GM18508 (cell line): ENCODE measurements around the gene KCTD19.
A peak's percentile ranks its signal among the peaks of the same experiment; 100 is the strongest.

Source experiments
- ATAC-seq: cut with Tn5 transposase; IDR thresholded peaks from one replicate; pipeline ENCODE4 v1.9.1; 2021; ENCODE audit warnings: moderate number of reproducible peaks; ENCODE audit not compliant: insufficient read depth, unreplicated experiment

KCTD19 gene

DNA sequence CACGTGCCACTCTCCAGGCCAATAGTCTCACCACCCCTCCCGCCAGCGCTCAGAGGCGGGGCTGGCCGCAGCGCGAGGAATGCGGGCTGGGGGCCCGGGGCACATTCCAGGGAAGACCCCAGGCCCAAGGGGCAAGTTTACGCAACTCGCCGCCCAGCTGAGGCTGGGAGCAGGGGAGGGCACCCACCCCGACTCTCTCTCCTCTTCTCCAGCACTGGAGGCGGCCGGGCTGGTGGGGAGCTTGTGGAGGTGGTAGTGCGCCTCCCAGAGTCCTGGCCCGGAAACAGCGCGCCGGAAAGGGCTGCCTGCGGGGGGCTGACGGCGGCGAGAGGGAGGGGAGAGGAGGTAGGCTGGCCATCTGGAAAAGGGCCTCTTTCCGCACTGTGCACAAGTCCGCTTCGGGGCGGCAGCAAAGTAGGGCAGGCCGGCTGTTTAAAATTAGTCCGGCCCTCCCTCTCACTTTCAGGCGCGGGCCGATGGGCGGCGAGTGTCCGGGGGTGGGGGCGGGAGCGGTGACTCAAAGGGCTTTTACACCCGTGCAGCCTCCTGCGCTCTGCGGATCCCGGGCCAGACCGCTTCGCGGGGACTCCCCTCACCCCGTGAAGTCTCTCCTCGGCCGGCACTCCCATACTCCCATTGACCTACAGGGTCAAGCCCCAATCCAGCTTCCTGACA lies 80.3 kb downstream of the KCTD19 start:
- no peak for ATAC-seq

DNA sequence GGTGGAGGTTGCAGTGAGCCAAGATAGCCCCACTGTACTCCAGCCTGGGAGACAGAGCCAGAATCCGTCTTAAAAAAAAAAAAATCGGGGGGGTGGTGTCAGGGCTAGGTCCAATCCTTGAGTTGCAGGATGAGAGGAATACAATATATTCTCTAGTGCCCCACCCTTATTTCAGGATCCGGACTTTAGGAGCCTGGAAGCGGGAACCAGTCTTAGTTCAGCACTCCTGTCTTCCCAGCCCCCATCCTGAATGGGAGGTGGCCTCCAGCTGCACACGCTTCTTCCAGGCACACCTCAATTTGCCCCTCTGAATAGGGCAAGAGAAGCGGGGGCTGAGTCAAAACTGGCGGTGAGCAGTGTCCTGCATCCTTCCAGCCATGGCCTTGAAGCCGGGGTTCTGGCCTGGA lies 80.9 kb downstream of the KCTD19 start:
- no peak for ATAC-seq

GRCh38 chr16:67245186-67245585 lies 81.4 kb downstream of the KCTD19 start:
- no peak for ATAC-seq

DNA sequence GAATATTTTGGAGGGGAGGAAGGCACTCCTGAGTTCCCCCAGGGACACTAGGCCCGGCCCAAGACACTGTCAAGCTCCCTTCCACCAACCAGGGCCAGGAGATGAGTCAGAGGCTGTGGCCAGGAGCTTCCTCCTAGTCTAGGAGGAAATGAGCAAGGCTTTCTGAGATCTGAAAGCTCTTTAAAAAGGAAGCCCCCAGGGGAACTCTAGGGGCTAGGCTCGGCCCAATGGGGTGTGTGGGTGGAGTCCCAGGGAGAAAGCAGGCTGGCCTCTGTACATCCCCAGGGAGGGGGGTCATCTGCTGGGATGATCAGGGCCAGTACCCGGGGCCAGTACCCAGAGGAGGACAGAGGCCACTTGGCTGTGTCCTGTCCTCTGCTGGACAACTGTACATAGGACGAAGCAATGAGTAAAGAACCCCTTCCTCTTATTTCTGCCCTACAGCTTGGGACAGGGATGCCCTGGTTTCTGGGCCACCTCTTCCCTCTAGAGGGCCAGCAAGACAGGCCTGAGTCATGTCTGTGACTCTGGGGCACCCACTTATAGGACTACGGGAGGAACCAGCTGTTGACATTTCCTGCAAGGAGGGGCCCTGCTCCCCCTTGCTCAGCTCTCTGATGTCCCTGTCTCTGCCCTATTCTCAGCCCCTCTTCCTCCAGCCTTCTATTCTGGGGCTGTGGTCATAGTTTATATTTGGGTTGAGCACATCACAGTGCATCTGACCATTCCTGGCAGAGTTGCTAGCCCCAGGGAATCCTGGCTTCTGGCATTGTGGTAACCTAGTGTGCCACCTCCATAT lies 82.0 kb downstream of the KCTD19 start:
- peak; percentile 36 for ATAC-seq

DNA sequence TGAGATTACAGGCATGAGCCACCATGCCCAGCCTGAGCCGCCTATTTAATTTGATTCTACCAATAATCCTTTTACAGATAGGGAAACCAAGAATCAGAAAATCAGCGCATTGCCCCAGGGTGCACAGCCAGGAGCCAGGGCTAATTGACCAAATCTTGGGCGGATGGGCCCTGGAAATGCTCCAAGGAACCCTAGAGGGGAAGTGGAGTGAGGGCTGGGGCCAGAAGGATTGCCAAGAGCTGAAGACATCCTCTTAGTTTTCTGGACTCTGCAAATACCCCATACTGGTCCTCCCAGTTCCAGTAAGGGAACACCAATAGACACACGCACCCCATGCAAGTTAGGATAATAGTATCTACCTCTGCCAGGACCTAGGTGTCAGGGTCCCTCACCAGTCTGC lies 83.1 kb downstream of the KCTD19 start:
- no peak for ATAC-seq

DNA sequence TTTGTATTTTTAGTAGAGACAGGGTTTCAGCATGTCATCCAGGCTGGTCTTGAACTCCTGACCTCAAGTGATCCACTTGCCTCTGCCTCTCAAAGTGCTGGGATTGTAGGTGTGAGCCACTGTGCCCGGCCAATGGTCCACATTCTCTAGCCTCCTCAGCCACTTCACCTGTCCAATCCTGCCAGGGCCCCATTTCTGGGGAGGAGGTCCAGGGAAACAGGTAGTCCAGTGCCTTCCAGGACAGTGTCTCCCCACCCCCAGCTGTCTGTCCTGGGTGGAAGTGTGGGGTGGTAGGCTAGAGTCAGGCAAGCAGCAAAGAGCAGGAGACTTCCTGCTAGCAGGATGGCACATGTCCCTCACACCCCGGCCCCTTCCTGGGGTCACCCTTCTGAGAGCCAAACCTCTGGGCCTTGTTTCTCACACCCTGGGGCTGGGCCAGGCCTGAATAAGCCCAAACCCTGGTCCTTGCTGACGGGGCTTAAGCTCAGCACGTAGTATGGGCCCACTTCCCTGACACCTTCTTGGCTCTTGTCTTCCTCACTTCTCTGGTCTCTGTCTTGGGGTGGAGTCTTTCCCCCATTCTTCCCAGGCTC lies 84.3 kb downstream of the KCTD19 start:
- ATAC-seq = no peak

DNA sequence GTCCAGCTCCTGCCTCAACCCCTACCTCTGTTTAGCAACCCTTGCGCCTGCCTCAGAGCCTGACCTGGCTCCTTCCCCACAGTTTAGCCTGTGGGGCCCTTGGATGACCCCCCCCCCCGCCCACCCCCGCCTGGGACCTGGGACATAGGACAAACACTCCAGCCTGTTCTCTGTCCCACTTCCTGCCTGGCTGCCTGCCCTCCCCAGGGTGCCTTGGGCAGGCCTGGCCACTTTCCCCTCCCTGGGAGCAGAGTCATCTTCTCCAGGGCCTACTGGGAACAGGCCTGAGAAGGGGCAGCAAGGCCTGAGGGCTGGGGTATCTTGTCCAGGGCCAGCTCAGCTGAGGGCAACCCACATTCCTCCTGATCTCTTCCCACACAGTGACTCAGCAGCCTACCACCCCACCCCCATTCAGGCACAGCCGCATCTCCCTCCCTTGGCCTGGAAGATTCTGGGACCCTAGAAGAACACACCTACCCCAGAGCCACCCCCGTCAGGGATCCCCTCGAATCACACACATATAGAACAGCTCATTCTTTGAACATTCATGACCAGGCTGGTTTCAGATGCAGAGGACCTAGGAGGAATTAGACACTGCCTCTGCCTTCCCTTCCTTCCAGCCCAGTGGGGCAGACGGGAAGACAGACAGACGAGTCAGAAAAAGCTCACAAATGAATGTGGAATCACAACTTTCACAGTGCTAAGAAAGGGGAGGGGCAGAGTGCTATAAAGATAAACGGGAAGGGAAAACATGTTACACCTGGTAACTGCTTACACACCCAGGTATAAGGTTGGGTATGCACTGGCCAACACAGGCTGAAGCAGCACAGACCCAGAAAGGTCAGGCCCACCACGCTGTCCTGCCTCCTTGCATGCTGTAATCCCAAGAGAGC lies 85.3 kb downstream of the KCTD19 start:
- no peak for ATAC-seq

DNA sequence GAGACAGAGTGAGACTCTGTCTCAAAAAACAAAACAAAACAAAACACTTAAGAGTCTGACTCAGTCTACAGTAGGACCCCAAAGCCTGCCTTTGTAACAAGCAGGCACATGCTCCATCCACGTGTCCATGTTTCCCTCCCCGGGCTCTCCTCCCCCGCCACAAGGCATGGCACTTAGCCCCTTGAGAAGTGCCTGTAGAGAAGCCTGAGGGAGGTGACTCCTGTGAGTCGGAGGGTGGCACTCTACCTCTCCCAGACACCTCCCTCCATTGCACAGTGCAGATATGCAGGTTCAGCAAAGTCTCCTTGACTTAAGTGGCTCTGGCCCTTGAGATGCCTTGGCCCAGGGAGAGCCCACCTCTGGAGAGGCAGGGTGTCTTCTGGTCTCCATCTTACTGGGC lies 86.0 kb downstream of the KCTD19 start:
- ATAC-seq = no peak
